Liver (tissue), 9 donors: ENCODE data around the gene CPLANE2. TPM values are rescaled to one million over a fixed set of nuclear protein-coding genes. Genes with fewer than 3 reads are reported as not detected.

Experiments used
- DNase-seq: peaks from one replicate; pipeline ENCODE4 v3.0.0-alpha.2; 2017; ENCODE audit warnings: low spot score
- H3K27ac ChIP-seq, 2 donors: one replicate each; pipeline ENCODE4 v1.7.0; 2013; ENCODE audit warnings: inconsistent platforms in 2 of 2, low read length in 2 of 2, control low read depth in 1 of 2, low read depth in 1 of 2, mild to moderate bottlenecking in 1 of 2
- H3K27me3 ChIP-seq, 4 donors: one replicate each; pipeline versions ENCODE4 v1.6.1 to v1.7.0; 2013; ENCODE audit warnings: low read length in 3 of 4, inconsistent platforms in 1 of 4, mild to moderate bottlenecking in 1 of 4, moderate library complexity in 1 of 4; ENCODE audit not compliant: control insufficient read depth in 4 of 4, insufficient read depth in 4 of 4
- H3K36me3 ChIP-seq, 4 donors: one replicate each; pipeline versions ENCODE4 v1.6.1 to v1.7.0; 2013; ENCODE audit warnings: low read length in 3 of 4, mild to moderate bottlenecking in 3 of 4, low read depth in 1 of 4, moderate library complexity in 1 of 4; ENCODE audit not compliant: control insufficient read depth in 4 of 4, insufficient read depth in 3 of 4
- H3K4me1 ChIP-seq, 4 donors: one replicate each; pipeline versions ENCODE4 v1.6.1 to v1.7.0; 2013; ENCODE audit warnings: low read length in 3 of 4, mild to moderate bottlenecking in 3 of 4, moderate library complexity in 1 of 4; ENCODE audit not compliant: control insufficient read depth in 4 of 4, insufficient read depth in 4 of 4
- H3K4me3 ChIP-seq, 3 donors: one replicate each; pipeline versions ENCODE4 v1.6.1 to v1.7.0; 2013; ENCODE audit warnings: low read length in 3 of 3, control low read depth in 1 of 3, low read depth in 1 of 3, mild to moderate bottlenecking in 1 of 3
- H3K9ac ChIP-seq, 2 donors: one replicate each; pipeline ENCODE4 v1.7.0; 2013; ENCODE audit warnings: low read length in 2 of 2, mild to moderate bottlenecking in 2 of 2, moderate library complexity in 2 of 2, control low read depth in 1 of 2, low read depth in 1 of 2
- H3K9me3 ChIP-seq, 4 donors: one replicate each; pipeline versions ENCODE4 v1.6.1 to v1.7.0; 2013; ENCODE audit warnings: low read length in 3 of 4; ENCODE audit not compliant: control insufficient read depth in 4 of 4
- CTCF ChIP-seq: fragments of 150-350 bp; IDR thresholded peaks from 2 replicates; pipeline ENCODE4 v1.5.1; 2017; ENCODE audit warnings: improper control_type of control experiment, low read depth, low read length; ENCODE audit not compliant: missing input control
- EGR1 ChIP-seq, 2 donors: IDR thresholded peaks; 2 replicates each; pipeline ENCODE4 v1.6.1; 2016 to 2018; ENCODE audit warnings: antibody characterized with exemption in 2 of 2, low read depth in 2 of 2
- FOXA2 ChIP-seq: IDR thresholded peaks from 2 replicates; pipeline ENCODE4 v1.6.1; 2016; ENCODE audit warnings: antibody characterized with exemption
- GABPA ChIP-seq, 2 donors: IDR thresholded peaks in 1 of 2; conservative IDR thresholded peaks in 1 of 2; 2 replicates each; pipeline ENCODE4 v1.6.1; 2016; ENCODE audit warnings: antibody characterized with exemption in 2 of 2, mild to moderate bottlenecking in 1 of 2, moderate library complexity in 1 of 2
- MAX ChIP-seq: IDR thresholded peaks from 2 replicates; pipeline ENCODE4 v1.6.1; 2016; ENCODE audit warnings: antibody characterized with exemption
- RAD21 ChIP-seq, 2 donors: IDR thresholded peaks; 2 replicates each; pipeline ENCODE4 v1.6.1; 2016; ENCODE audit warnings: antibody characterized with exemption in 2 of 2, mild to moderate bottlenecking in 2 of 2
- SP1 ChIP-seq: IDR thresholded peaks from 2 replicates; pipeline ENCODE4 v1.6.1; 2018; ENCODE audit warnings: antibody characterized with exemption, mild to moderate bottlenecking
- YY1 ChIP-seq: IDR thresholded peaks from 2 replicates; pipeline ENCODE4 v1.6.1; 2016; ENCODE audit warnings: antibody characterized with exemption, mild to moderate bottlenecking
- ZBTB33 ChIP-seq: IDR thresholded peaks from 2 replicates; pipeline ENCODE4 v1.6.1; 2016; ENCODE audit warnings: antibody characterized with exemption
- WGBS: extraction: QIAGEN DNeasy Blood & Tissue Kit; methylation state at CpG from one replicate; pipeline ENCODE4 v1.1.7; 2013; 5-methylcytosine and 5-hydroxymethylcytosine counted together
- polyA plus RNA-seq, 2 donors: library from polyadenylated mRNA; stranded (reverse) in 1 of 2; unstranded in 1 of 2; fragments of 200-250 nt in 1 of 2; fragments of >200 nt in 1 of 2; fragmentation: Nextera tagmentation in 1 of 2; extraction: Ambion mirVana in 1 of 2; gene quantifications; one replicate each; pipeline versions ENCODE4 v1.2.1 to v1.2.3, GENCODE V29; 2013 to 2015
- total RNA-seq, 2 donors: library from RNA; depleted of rRNA; stranded (reverse); fragments of >200 nt; gene quantifications; one replicate each; pipeline ENCODE4 v1.2.3, GENCODE V29; 2014
- donor health status: healthy.
- donor health status: healthy.
- donor health status: healthy.
- donor health status: healthy.
- donor health status: healthy.

Gene CPLANE2
- total and polyA plus RNA-seq, 4 donors, result 0.96 to 2.7 (median 2.5) TPM

DNA sequence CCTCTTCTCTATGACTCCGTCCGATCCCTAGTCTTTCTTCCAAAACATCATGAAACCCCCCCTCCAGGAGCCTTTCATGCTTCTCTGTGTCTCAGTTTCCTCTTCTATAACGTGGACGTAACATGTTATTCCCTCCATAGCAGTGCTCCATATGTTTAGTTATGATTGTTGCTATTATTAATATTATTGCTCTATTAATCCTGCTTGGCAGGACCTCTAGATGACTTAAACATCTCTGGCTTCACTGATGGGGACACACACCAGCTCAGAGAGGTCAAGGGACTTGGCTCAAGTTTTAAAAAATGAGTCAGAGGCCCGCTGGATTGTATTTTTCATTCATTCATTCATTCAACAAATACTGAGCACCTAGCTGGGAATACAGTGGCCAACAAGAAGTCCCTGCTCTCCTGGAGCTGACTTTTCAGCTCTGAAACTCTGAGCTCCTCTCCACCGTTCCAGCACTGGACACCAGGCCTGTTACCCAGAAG is 404 bp upstream of the CPLANE2 start:
- H3K9me3 ChIP-seq, result no peaks in the 10 kb centered on the region
- H3K4me1 ChIP-seq, result peaks cover 1 to 14% (median 10%) of the 10 kb centered on the region in 4 donors
- 32% methylated on average over 6 of the region's 6 CpGs for WGBS
- H3K27ac ChIP-seq, result peak overlapping the region; percentile 52 to 57
- TF ChIP-seq CTCF, result no peak
- TF ChIP-seq SP1, result peak; percentile 21
- TF ChIP-seq RAD21 (IDR thresholded peaks at IDR 0.05), result no peak
- no peak for DNase-seq
- no peaks in the 10 kb centered on the region for H3K36me3 ChIP-seq
- no peaks in the 10 kb centered on the region for H3K27me3 ChIP-seq
- peak overlapping the region; percentile 76 to 79 for H3K9ac ChIP-seq
- H3K4me3 ChIP-seq, result peak overlapping the region; percentile 44 to 74 (median 65)

DNA sequence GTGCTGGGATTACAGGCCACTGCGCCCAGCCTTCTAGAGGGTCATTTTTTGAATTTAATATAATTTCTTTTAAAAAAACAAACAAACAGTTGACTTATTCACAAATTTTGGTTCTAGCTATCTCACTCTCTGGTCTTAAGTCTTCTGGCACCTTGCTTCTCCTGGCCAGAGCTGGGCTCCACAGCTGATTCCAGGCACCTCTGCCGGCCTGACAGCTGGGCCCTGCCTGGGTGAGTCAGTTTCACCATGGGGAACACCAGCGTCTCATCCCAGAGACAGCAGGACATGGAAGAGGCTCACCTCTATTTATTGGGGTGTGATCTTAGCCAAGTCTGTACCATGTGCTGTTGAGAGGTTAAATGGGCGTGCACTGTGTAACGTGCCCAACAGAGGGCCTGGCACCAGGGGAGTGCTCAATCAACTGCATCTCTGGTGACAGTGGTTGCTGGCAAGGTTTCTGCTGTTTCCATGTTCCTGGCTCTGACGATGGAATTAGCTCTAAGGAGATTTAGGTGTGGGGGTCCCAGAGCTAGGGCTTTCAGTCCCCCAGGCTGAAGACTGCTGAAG is 956 bp downstream of the CPLANE2 start:
- H3K27ac ChIP-seq, result peak overlapping the region in 1 of 2 donors; percentile 57
- no peaks in the 10 kb centered on the region for H3K36me3 ChIP-seq
- peaks cover 1 to 14% (median 10%) of the 10 kb centered on the region in 4 donors for H3K4me1 ChIP-seq
- H3K9me3 ChIP-seq, result no peaks in the 10 kb centered on the region
- H3K9ac ChIP-seq, result no peak overlapping the region
- DNase-seq, result peak; percentile 33
- H3K27me3 ChIP-seq, result no peaks in the 10 kb centered on the region
- TF ChIP-seq ZBTB33 (no peak), FOXA2 (no peak), SP1 (no peak), YY1 (no peak), CTCF (peak; percentile 39), RAD21 (IDR thresholded peaks at IDR 0.05) (peak in 1 of 2 donors; percentile 59), MAX (no peak), EGR1 (IDR thresholded peaks at IDR 0.05; ENCODE audit: low read depth in 2 of 2) (no peak)
- 47% methylated on average over 6 of the region's 6 CpGs for WGBS
- H3K4me3 ChIP-seq, result peak overlapping the region in 2 of 3 donors; percentile 65 to 74

DNA sequence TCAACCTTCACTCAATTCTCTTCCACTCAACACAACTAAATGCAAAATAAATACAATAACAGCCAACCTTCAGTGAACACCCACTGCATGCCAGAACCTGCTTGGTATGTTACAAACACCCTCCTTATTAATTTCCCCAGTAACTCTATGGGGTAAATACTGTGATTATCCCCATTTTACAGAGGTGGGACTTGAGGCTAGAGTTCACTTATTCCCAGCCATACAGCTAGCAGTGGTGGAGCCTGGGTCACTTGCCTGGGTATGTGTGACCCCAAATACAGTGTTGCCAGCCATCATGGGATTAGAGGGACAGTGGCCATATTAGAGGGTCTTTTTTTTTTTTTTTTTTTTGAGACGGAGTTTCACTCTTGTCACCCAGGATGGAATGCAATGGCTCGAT is 1.6 kb downstream of the CPLANE2 start:
- Histone ChIP-seq H3K9ac (no peak overlapping the region), H3K4me1 (peaks cover 1 to 14% (median 10%) of the 10 kb centered on the region in 4 donors), H3K27me3 (no peaks in the 10 kb centered on the region), H3K4me3 (no peak overlapping the region), H3K9me3 (no peaks in the 10 kb centered on the region), H3K36me3 (no peaks in the 10 kb centered on the region), H3K27ac (no peak overlapping the region)
- TF ChIP-seq ZBTB33 (no peak), GABPA (IDR thresholded peaks at IDR 0.05 in 1 of 2, conservative IDR thresholded peaks at IDR 0.05 in 1 of 2) (no peak)
- DNase-seq, result no peak
- 93% methylated on average over 2 of the region's 2 CpGs for WGBS
